Activated CD8-positive, alpha-beta memory T cell treated with anti-CD3 and anti-CD28 coated beads, Interleukin-2, amount 50 U/mL, for 1 hour (primary cell): ENCODE data around the gene IL1A.

Source experiments
- DNase-seq: peaks from one replicate; pipeline ENCODE4 v3.0.0-alpha.2; 2020; ENCODE audit errors: extremely low read depth

The IL1A gene

GRCh38 chr2:112792419-112792818 lies 8.1 kb upstream of the IL1A start:
- DNase-seq, result no peak

- DNase-seq, result no peak
These were observed 7.5 kb upstream of the IL1A start for GRCh38 chr2:112791693-112792230.

- no peak for DNase-seq
These were observed 6.7 kb upstream of the IL1A start for GRCh38 chr2:112791019-112791418.

- DNase-seq, result no peak
These were observed 6.0 kb upstream of the IL1A start for GRCh38 chr2:112790305-112790704.

- no peak for DNase-seq
These were observed 4.9 kb upstream of the IL1A start for GRCh38 chr2:112789186-112789585.

- no peak for DNase-seq
These were observed 4.4 kb upstream of the IL1A start for GRCh38 chr2:112788653-112789052.

- DNase-seq, result no peak
These were observed 3.6 kb upstream of the IL1A start for GRCh38 chr2:112787729-112788393.

GRCh38 chr2:112787294-112787693 lies 3.0 kb upstream of the IL1A start:
- no peak for DNase-seq

GRCh38 chr2:112783187-112783714 lies 1.0 kb downstream of the IL1A start:
- DNase-seq, result no peak

GRCh38 chr2:112782234-112782799 lies 2.0 kb downstream of the IL1A start:
- DNase-seq, result no peak

GRCh38 chr2:112779598-112779997 lies 4.7 kb downstream of the IL1A start:
- no peak for DNase-seq

GRCh38 chr2:112777036-112777435 lies 7.3 kb downstream of the IL1A start:
- DNase-seq, result no peak

GRCh38 chr2:112776113-112776512 lies 8.2 kb downstream of the IL1A start:
- DNase-seq, result no peak

GRCh38 chr2:112774536-112775285 lies 9.6 kb downstream of the IL1A start:
- DNase-seq, result no peak

- DNase-seq, result no peak
These were observed 10.7 kb downstream of the IL1A start for GRCh38 chr2:112773556-112773955.

- DNase-seq, result no peak
These were observed 11.3 kb downstream of the IL1A start for GRCh38 chr2:112772911-112773475.

- no peak for DNase-seq
These were observed 12.0 kb downstream of the IL1A start for GRCh38 chr2:112772322-112772721.

- no peak for DNase-seq
These were observed 15.9 kb downstream of the IL1A start for GRCh38 chr2:112768432-112768831.

GRCh38 chr2:112767693-112768330 lies 16.5 kb downstream of the IL1A start:
- no peak for DNase-seq

- DNase-seq, result no peak
These were observed 19.0 kb downstream of the IL1A start for GRCh38 chr2:112765251-112765650.
